HG03103 (cell line): Measurements from ENCODE around the gene CAV1.

Experiments
- ATAC-seq: cut with Tn5 transposase; IDR thresholded peaks from one replicate; pipeline ENCODE4 v1.9.1; 2021; ENCODE audit warnings: low read depth; ENCODE audit not compliant: unreplicated experiment

Gene CAV1

DNA sequence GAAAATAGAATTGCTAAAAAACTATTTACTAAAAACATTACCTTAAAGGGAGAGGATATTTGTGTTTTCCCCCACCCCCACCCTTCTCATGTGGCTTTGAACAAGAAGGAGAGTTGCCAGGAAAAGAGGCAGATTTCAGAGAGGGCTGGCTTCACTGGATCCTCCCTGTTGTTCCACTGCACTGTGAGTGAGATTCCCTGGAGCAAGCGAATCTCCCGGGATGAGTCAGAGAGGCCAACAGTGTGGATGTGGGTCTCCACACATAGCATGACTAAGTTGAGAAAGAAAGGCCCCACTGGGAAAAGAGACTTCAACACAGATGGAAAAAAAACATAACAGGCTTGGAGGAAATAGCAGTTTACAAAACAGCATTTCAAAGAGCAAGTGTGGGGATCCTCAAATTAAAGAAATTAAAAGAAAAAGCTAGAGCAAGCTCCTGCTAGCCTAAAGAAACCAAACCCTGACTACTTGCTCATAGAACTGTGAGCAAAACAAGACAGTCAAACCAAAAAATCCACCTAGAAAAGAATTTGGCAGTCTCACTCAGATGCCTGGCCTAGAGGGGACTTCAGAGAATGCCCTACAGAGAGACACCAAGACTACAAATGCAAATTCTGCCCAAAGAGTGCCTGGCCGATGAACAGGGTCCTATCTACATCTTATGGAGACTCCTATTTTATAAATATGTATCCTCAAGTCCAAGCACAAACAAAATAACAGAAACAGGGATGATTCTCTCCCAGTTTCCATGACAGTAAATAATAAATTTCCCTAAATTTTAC is 3.4 kb downstream of the CAV1 start:
- ATAC-seq, result no peak

DNA sequence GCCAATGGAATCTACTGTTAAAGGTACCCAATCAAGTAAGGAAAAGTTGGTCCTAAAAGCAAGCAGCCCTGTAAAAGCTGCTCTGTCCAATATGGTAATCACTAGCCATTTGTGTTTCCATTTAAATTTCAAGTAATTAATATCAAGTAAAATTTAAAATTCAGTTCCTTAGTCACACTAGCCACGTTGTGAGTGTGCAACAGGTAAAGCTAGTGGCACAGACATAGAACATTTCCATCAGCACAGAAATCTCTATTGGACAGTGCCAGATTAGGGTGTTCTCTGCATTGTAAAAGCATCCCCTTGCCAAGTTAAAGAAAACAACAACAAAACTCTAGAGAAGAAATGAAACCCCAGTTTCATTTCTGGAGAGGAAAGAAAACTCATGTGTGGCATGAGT is 4.4 kb downstream of the CAV1 start:
- no peak for ATAC-seq

DNA sequence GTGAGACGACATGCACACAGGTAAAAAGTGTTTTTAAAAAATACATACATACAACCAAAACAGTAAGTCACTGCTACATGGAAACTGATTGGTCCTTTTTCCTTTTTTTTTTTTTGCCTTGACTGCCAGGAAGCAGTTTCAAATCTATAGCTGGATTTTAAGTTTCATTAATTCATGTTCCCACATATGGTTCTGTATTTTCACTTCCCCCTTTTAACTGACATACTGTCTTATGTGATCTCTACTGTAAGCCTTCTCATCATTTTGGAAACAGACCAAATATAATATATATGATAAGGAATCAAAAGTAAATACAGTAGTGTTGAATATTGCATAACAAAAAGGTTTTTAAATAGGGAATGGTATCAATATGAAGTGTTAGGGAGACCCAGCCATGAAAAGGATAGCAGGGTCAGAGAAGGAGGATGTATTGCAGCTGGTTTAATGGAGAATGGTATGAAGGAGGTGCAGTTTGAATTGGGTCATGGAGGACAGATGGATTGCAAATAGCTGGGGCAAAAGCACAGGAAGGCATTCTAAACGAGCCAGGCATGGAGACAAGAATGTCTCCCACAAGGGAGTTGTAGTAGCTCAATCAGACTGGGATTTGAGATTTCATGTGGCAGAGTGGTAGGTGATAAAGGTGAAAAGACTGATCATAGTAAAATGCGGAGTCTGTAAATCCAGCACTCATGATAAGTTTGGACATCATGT is 5.4 kb downstream of the CAV1 start:
- no peak for ATAC-seq

DNA sequence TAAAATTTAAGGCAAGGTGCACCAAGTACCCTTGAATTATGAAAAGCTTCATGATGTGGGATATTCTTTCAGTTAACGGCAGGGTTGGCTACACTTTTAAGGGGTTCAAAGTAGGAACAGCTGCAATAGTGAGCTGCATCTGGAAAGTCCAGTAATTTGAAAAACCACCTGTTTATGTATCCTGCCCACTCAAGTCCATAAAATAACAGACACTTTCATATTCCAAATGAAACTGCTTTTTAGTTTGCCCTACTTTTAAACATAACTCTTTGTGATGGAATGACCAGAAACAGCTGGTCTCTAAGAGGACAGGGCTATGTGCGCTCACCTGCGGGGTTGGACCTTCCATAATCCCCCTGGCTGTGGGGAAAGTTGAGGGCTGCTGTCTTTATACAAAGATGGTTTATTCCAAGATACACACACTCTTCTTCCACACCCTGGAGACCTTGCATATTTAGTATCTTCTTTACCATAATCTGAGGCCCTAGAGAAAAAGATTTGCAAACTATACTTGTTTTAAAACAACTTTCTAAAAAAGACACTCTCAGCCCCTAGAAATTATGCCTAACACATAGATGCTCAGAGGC is 7.4 kb downstream of the CAV1 start:
- no peak for ATAC-seq

DNA sequence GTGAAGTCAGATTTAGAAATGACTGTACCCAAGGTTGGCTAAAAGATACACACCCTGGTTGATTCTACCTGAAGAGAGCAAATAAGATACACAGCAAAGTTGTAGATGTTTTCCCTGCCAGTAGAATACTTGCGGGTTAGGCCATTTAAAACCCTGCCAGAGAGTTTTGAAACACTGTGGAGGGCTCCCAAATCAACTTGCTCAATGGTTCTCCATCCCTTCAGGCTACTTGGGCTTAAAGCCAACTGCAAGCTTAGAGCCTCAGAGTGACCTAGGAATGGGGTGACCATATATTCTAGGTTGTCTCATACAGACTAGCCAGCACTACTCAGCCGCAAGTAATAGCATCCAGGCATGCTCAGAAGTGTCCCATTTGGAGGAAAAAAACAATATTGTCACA is 10.0 kb downstream of the CAV1 start:
- no peak for ATAC-seq

DNA sequence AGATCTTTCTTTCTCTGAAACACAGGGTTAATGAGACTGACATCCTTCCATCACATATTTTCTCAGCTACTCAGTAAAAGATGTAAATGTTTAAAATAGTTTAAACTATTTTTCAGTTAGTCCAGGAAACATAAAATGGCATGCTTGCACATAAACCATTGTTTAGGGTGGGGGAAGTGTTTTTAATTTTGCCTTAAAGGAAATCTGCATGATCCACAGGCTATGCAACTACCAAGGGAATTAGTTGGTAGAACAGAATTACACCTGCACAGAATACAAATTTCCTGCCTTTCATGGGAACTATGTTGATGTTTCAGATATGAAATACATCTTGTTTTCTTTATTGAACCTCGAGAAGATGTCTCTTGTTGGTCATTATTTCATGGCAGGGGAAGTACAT is 10.6 kb downstream of the CAV1 start:
- ATAC-seq, result no peak

DNA sequence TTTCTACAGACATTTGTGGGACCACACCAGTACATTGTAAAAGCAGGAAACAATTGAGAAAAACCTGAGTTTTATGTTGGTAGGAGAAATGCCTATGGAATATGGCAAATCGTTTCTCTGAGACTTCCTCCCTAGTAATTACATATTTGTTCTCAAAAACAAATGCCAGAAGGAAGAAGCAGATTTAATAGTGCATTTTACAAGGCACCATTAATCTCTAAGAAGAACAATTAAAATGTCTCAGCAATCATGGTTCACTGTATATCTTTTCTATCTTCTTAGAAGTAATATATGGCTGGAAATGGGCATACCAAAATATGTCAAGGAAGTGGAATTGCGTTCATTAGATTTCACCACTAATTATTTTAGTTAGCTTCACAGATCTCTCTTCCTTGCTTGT is 13.3 kb downstream of the CAV1 start:
- no peak for ATAC-seq

DNA sequence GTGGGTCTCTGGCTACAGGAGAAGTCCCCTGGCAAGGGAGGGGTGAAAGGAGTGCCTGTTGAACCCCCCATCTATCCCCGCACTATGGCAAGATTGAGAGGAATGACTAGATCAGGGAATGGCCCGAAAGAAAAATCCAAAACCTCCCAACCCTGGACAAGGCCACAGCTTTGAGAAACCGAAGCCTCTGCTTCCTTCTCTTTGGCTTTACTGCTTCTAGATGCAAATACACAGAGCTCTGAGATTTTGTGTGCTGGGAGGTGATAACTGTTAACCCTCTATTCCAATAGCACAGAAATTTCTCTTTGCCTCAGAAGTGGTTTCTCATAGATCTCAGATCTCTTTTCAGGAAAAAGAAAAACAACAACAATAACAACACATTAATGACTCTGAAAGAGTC is 15.0 kb downstream of the CAV1 start:
- ATAC-seq, result no peak

DNA sequence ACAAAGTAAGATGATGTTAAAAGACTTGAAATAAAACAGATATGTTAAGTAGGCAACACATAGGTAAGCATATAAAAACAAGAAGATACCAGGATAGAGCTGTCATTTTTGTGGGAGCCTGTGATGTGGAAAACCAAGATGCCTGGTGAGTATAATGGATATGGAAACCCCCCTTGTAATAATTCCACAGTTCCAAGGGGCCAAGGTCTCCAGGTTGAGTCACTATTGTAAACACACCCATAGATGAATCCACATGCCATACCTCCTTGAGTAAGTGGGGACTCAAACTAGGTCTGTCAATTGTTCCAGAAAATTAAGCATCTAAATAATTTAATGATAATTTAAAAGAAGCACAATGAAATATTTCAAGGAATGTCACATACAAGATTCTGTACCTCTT is 15.9 kb downstream of the CAV1 start:
- no peak for ATAC-seq

DNA sequence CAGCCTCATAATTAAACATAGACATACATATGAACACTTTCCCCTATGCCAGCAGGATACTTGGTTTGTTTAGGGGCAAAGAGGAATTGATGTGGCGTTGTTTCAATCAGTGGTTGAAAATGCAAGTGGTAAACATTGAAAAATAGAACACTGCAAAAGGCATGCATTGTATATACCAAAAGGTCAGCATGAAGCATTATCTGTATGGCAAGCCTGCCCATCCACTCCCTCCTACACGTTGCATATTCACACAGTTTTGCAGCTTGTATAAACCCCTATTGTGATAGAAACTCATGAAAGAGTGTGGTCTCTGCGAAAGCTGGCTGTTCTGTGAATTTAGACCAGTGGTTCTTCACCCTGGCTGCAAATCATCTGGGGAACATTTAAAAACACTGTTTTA is 17.1 kb downstream of the CAV1 start:
- ATAC-seq, result no peak

DNA sequence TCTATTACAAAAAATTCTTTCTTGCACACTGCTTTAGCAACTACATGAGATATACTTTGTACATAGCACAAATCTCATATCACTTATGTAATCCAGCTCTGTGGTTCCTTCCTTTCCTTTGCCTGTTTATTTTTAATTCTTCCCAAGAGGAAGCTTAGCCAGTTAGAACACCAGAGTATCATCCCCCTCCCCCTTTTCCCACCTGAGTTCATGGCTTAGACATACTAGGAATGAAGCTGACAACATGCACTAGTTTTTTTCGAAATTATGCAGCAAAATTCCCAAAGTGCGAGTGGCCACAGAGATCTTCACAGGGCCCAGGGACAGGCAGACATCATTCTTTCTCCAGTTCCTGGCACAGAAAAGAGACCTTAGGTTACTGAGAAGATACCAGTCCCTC is 17.8 kb downstream of the CAV1 start:
- ATAC-seq, result no peak

DNA sequence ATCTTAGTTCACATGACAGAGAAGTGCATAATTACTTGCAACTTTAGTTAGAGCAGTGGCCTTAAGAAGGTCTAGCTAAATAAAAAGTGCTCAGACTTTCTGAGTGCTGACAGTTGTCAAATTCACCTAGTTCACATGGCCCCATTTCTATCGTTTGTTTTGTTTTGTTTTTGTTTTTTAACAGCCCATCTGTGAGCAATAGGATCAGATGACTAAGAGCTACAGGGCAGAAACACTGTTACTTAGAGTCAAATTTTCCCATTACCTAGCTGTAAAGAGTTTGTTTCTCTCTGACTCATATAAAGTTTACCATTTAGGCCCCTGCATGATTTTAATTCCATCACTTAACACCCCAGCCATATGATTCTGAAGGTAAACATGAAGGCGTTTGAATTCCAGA is 18.8 kb downstream of the CAV1 start:
- no peak for ATAC-seq

DNA sequence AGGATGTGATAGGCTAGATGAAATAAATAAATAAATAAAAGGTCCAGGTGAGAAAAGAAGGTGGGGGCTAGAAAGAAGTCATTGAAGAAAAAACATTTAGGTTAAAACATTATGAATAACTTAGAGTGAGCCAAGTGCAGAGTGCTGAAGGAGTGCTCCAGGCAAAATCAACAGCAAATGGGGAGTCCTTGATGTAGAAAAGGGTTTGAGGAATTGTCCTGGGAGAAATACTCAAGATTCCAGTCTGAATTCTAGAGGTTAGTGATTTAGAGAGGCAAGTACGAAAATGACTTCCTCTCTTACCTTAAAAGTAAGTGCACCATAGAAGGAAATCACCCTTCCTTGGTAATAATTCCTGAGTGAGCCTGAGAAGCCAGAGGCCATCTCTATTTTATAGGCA is 19.7 kb downstream of the CAV1 start:
- no peak for ATAC-seq

DNA sequence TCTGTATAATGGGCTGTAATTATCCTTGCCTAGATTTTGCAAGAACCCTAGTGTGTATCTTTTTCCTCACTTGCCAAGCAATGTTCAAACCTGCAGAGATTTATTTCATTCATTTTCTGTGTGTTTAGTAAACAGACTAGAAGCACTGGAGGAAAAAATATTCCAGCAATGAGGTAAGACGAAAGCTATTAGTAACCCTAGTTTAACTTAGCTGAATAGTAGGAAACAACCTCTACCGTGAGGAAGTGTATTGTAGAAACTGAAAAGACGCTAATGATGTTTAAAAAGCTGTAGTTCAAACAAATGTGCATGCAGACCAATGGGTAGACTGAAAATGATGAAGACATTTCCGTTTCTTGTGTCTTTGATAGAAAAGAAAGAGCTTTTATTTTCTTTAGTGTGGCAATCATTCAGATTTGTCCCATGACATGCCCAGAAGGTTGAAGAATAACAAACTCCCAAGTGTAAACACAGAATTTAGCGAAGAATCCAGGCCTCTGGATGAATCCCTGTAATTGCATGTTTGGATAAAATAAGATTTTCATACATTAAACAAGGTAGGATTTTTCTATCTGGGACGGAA is 20.7 kb downstream of the CAV1 start:
- ATAC-seq, result no peak

DNA sequence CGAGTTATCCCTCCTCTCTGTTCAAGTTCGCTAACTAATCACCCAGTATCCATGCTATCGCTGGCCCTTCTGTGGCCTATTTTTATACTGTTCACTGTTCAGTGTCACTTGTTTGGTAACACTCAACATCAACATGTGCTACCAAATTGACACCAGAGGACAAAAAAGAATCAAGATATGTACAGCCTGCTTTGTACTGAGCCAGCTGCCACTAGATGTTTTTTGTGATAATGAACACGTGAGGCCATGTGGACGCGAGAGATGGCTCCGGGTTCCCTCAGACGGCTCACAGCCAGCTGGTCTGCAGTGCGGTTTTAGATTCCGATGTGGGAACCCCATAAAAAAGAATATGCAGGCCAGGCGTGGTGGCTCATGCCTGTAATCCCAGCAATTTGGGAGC is 21.2 kb downstream of the CAV1 start:
- no peak for ATAC-seq

DNA sequence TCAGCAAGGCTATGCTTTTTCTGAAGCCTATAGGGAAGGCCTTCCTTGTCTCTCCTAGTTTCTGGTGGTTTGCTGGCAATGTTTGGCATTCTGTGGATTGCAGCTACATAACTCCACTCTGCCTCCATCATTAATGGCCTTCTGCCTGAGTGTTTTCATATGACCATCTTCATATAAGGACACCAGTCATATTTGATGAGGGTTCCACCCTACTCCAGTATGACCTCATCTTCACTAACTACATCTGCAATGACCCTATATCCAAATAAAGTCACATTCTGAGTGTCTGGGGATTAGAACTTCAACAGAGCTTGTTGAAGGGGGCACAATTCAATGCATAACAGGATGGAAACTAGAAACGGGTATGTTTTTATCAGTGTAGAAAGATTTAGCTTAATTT is 22.1 kb downstream of the CAV1 start:
- no peak for ATAC-seq

DNA sequence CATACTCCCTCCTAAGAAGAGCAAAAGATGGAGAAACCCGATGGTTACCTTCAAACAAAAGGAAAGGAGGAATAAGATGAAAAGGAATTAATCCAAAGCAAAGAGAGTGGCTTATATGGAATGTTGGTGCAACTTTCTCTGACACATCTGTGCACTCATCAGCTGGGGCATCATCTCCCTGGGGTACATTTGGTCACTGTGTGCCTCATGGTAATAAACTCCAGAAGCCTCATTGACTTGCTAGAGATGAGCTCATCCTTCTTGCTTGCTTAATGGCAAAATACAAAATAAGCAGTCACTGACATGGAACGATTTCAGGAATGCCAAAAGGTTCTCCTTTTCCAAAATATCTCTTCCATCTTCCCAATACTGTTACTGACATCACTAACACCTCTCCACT is 22.5 kb downstream of the CAV1 start:
- no peak for ATAC-seq

DNA sequence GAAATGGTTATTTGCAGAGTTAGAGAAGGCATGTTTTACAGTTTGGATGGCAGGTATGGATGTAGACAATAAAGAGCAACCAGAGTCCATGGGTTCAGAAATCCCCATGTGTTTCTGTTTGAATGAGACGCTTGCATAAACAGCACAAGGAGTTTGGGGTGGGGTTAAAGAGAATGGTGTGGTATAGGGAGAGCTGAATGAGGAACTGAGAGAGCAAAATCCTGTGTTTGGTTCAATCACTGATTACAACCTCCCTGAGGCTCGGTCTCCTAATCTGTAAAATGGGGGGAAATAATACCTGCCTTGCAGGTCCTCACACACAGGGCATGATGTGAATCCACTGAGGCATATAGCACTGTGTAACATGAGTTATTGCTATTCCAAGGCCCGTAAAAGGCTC is 23.7 kb downstream of the CAV1 start:
- peak; percentile 93 for ATAC-seq

DNA sequence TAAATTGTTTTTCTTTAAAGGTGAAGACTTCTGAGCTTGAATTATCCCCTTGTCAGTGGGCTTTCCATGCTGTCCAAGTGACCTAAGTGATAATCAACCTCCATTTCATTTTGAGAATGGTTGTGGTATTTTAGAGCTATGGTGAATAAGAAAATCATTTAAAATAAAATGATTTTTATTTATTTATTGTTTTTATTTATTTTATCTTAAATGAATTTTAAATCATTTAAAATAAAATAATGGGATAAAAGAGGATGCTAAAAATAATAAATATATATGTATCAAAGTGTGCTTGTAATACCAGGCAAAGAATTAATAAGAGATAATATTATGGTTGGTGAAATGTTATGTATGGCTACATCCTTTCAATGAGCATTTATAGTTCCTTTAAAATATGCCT is 24.5 kb downstream of the CAV1 start:
- ATAC-seq, result no peak

DNA sequence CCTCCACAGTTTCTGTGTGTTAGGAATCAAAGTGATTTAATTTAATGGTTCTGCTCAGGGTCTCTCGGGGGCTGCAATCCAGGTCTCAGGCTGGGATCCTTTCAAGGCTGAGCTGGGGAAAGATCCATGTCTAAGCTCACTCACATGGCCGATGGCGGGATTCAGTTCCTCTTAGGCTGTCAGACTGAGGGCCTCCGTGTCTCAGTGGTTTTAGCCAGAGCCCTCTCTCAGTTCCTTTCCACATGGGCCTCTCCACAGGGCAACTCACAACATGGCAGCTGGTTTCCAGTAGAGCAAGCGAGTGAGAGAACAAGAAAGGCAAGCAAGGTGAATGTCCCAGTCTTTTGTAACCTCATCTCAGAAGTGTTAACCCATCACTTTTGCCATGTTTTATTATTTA is 26.9 kb downstream of the CAV1 start:
- ATAC-seq, result no peak

DNA sequence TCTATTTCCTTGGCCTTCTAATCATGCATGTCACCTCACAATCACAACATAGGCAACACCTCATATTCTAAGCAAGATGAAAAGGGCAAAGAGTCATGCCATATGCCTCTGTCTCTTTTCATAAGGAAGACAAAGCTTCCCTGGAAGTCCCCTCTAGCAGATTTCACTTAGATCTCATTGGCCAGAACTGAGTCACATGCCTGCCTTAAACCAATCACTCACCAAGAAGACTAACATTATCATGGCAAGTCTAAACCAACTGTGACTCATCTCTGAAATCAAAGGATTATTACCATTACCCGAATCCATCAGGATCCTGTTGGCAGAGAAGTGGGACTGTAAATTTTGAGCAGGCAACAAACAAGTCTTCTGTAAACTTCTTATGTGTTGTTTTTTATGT is 27.8 kb downstream of the CAV1 start:
- ATAC-seq, result no peak
